HK-2 (cell line): ENCODE data around the gene C9orf43.

Experiments
- DNase-seq: peaks from one replicate; pipeline ENCODE4 v3.0.0-alpha.2; 2018; ENCODE audit not compliant: unreplicated experiment

The C9orf43 gene

DNA sequence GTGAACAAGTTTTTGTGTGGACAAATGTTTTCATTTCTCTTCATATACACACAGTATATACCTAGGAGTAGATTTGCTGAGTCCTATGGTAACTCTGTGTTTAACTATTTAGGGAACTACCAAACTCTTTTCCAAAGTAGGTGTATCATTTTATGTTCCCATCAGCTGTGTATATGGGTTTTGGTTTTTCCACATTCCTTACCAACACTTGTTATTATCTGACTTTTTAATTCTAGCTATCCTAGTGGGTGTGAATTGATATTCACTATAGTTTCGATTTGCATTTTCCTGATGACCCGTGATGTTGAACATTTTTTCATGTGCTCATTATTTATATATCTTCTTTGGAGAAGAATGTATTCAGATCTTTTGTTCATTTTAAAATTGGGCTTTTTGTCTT, 56.6 kb downstream of the C9orf43 start:
- no peak for DNase-seq

DNA sequence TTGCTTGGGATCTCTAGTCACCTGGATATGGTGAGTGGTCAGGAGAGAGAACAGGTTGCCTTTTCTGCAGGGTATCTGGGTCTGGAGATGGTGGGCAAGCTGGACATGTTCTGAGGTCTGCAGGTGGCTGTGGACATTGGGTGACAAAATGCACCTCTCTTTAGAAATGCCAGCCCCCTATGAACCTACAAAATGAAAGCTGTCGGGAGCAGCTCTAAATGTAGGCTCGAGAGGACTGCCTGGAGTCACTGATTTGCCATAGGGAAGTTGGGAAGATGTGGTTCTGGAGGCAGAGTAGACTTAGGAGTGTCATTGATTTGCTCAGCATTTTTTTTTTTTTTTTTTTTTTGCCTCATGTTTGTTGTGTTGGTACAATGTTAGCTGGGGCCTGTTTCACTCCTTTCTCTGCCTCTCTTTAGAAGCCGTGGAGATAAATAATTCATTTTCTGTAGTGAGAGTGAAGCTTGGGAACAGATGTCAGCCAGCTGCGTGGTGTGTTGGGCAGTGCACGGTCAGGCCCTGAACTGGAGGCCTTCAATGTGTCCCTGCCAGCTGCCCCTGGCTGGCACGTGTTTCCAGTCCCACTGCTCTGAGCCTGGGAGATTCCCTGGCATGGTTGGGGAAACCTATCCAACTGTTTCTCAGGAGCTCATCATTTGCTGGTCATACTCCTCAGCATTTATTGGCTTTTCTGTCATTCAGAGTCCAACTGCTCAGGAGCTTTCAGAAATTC, 58.3 kb downstream of the C9orf43 start:
- DNase-seq = no peak

DNA sequence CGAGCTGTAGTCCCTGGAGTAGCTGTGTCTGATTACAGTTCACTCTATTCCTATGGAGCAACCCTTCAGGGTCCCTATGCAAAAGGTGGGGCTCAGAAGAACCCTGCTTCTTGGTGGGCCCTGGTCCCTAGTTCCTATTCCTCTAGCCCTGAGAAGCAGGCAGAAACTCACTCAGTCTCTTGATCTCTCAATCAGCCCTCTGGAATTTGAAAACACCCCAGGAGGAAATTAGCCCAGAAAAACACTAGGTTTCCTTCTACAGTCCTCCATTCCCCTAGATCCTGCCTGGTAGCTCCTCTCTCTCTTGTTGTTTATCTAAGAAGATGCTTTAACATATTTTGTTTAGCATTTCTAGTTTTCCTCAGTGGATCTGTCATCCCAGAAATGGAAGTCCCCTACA, 60.6 kb downstream of the C9orf43 start:
- DNase-seq = no peak

DNA sequence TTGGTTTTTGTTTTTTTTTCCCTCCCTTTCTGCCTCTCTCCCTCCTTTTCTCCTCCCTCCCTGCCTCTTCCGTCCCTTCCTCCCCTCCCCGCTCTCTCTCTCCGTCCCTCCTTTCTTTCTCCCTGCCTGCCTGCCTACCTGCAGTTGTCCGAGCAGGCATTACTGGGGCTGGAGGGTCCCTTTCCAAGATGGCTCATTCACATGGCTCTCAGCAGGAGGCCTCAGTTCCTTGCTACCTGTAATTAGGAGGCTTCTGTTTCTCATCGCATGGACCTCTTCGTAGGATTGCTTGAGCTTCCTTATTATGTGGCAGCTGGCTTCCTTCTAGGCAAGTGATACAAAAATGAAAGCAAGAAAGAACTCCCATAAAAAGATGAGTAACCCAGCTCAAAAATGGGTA, 61.0 kb downstream of the C9orf43 start:
- no peak for DNase-seq

DNA sequence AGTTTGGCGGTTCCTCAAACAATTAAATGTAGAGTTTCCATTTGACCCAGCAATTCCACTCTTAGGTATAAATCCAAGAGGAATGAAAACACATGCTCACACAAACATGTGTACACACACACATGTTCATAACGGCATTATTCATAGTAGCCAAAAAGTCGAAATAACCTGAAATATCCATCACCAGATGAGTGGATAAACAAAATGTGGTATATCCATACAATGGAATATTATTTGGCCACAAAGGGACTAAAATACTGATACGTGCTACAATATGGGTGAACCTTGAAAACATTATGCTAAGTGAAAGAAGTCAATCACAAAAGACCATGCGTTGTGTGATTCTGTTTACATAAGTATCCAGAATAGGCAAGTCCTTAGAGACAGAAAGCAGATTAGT, 61.7 kb downstream of the C9orf43 start:
- no peak for DNase-seq

DNA sequence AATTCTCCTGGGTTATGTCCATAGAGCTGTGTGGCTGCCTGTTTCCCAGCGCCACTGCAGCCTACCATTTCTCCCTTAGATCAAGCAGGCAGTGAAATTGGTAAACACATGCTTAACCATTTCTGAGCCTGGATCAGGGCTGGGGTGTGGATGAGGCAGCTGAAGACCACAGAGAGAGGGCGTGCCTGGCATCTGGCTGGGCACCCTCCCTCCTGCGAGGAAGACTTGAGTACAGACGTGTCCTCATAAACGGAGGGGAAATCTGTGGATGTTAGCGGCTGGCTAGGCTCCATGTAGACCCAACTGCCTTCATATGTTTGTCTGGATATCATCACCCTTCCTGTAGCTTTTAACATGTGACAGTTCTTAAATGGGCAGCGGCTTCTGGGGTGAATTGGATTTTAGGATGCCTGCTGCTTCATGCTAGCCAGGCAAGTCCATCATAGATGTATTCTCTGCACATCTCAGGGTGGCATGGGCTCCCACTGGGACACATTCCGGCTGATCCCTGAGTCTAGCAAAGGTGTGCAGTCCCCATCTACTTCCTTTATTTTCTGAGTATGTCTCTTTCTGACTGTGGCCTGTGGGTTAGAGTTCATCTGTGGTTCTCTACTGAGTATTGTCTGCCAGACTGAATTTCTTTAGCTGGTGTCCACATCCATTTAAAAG, 63.9 kb downstream of the C9orf43 start:
- DNase-seq = no peak

DNA sequence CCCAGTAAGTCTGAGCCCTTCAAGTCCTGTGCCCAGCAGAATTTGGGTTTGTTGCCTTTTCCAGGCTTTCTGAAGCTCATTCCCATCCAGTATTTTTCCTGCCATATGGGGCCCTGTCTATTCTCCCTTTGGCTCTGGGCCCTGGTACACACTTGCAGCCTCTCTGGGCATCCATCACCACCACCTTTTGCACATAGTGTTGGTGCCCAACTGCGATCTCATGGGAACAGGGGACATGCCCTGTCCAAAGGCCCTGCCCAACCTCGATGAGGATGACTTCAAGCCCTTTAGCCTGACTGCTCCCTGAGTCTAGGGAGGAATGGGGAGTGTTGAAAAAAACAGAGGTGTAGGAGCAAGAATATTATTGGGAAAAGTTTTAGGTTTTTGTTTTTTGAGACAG, 64.5 kb downstream of the C9orf43 start:
- no peak for DNase-seq

DNA sequence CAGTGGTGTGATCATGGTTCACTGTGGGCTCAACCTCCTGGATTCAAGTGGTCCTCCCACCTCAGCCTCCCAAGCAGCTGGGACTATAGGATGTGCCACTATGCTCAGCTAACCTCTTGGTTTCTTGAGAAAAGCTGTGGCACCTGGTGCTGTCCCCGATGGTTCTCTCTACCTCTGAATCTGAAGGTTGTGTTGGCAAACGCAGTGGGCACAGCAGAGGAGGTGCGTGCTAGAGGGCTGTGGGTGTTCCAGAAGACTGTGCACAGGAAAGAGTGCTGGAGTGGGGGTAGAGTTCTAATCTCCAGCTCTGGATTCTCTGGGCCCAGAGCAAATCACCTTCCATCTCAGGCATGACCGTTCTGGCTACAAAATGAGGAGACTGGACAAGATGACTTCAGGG, 65.4 kb downstream of the C9orf43 start:
- DNase-seq = no peak

DNA sequence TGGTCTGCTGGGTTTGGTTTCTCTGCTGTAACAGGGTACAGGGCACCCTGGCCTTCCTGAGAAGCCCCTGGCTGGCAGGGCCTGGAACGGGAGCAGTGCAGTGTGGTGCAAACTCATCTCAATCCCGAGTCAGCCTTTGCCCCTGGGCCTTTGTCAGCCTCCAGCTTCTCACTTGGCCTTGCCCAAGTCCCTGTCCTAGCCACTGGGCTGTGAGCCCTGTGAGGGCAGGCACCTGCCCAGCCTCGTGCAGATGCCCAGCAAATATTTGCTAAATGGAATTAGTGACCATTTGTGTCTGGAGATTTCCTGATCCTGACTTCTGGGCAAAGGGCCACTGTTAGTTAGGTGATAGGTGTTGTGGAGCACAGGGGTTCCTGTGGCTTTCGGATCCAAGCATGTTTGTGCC, 66.0 kb downstream of the C9orf43 start:
- no peak for DNase-seq

DNA sequence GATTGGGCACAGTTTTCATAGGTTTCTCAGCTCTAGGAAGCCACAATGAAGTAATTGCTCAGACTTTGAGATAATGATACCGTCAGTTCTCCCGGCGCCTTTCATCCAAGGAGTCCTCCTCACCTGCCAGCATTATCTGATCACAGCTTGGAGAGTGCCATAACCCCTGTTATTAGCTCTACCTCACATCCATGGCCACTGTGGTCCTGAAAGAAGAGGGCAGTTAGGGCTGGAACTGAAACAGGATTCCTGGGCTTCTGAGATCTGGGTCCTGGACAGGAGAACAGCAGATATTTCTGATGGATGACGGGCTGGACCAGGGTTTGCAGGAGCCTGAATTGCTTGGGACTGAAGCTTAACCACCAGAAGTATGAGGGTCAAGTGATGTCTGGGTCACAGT, 66.5 kb downstream of the C9orf43 start:
- DNase-seq = no peak

DNA sequence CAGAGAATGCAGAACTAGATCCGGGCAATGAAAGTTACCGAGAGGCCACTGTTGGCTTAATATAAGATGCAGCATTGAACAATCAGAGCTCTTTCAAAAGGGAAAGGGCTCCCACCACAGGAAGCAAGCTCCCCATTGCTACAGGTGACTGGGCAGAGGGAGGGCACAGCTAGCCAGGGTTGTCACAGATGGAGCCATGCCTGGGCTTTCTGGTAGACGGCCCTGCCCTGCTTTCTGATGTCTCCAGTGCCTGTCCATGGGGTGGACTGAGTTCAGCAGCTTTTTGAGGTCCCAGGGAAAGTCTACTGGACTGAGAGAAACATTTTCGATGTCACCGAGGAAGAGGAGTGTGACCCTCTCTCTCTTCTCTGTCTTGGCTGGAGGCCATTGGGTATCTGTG, 67.1 kb downstream of the C9orf43 start:
- DNase-seq = no peak

DNA sequence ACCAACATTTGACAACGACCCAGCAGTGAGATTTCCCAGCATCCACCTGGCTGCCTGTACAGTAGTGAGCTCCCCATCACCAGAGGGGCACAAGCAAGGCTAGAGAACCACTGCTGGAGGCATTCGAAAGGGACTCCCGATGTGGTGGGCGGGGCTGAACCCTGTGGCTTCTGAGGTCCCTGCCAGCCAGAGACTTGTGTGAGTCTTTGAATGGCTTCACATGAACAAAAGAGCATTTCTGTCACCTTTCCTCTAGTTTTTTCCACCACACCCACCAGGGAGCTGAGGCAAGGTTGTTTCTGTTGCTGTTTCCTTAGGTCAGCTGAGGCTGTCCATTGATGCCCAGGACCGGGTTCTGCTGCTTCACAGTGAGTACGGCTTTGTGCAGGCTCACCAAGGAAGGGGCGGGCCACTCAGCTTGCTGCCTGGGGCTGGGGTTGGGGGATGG, 68.7 kb downstream of the C9orf43 start:
- DNase-seq = no peak
